Uterus (tissue), 4 donors: Measurements from ENCODE around the gene PSMC5. TPM values are rescaled to one million over a fixed set of nuclear protein-coding genes. Genes with fewer than 3 reads are reported as not detected.

Experiments
- DNase-seq, 2 donors: peaks; one replicate each; pipeline ENCODE4 v3.0.0-alpha.2; 2019 to 2020
- H3K27ac ChIP-seq, 2 donors: fragments of 200-600 bp; sonication (generic); 1 replicate in 1 of 2; 2 replicates in 1 of 2; pipeline ENCODE4 v1.5.1; 2016 to 2018
- H3K27me3 ChIP-seq, 2 donors: fragments of 200-600 bp; sonication (generic); one replicate each; pipeline ENCODE4 v1.5.1; 2018 to 2019; ENCODE audit warnings: control low read depth in 1 of 2
- H3K36me3 ChIP-seq, 2 donors: fragments of 200-600 bp; sonication (generic); one replicate each; pipeline ENCODE4 v1.5.1; 2019; ENCODE audit warnings: control low read depth in 1 of 2
- H3K4me1 ChIP-seq, 2 donors: fragments of 200-600 bp; sonication (generic); one replicate each; pipeline ENCODE4 v1.5.1; 2018 to 2019; ENCODE audit warnings: control low read depth in 1 of 2
- H3K4me3 ChIP-seq, 2 donors: fragments of 200-600 bp; sonication (generic); 1 replicate in 1 of 2; 2 replicates in 1 of 2; pipeline ENCODE4 v1.5.1; 2018 to 2019; ENCODE audit warnings: mild to moderate bottlenecking in 1 of 2
- H3K9me3 ChIP-seq, 2 donors: fragments of 200-600 bp; sonication (generic); one replicate each; pipeline ENCODE4 v1.5.1; 2019; ENCODE audit warnings: control low read depth in 1 of 2
- POLR2A ChIP-seq, 2 donors: fragments of 450-650 bp; IDR thresholded peaks; one replicate each; pipeline ENCODE4 v1.6.1; 2016; ENCODE audit warnings: antibody characterized with exemption in 2 of 2, mild to moderate bottlenecking in 1 of 2, moderate library complexity in 1 of 2
- intact Hi-C: fragments of 100-400 bp; cut with DNase I; formaldehyde crosslinking; loops from one replicate; pipeline ENCODE4 v1.15.1; 2023; ENCODE audit warnings: low total_unique reads
- total RNA-seq, 4 donors: library from RNA; depleted of rRNA in 3 of 4; stranded (reverse); fragments of >200 nt in 3 of 4; gene quantifications; one replicate each; pipeline versions ENCODE4 v1.1.0 to v1.2.4, GENCODE V29; 2014 to 2023
- TF ChIP-seq, protein P1 (sequence below), 4 experiments: fragments of 200-600 bp in 2 of 4; fragments of 450-650 bp in 2 of 4; sonication (generic) in 2 of 4; IDR thresholded peaks; one replicate each; pipeline ENCODE4 v1.5.1; 2016 to 2019; ENCODE audit warnings: antibody characterized with exemption in 4 of 4, mild to moderate bottlenecking in 2 of 4, moderate library complexity in 1 of 4
- donor health status: DM: yes; HTN: yes; CAD: no.

Gene PSMC5
- total RNA-seq, 4 donors from 2014 or later = 12.6 to 103 (median 40.2) TPM

DNA sequence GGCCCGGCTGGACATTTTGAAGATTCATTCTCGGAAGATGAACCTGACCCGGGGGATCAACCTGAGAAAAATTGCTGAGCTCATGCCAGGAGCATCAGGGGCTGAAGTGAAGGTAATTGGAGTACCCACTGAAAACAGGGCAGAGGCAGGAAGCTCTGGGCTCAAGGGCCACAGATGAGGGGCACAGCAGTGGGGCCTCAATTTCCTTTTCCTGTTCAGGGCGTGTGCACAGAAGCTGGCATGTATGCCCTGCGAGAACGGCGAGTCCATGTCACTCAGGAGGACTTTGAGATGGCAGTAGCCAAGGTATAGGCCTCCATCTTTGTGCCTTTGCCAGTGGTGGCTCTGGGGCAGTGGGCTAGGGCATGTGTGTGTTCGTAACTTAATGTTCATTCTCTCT is 4.3 kb downstream of the PSMC5 start:
- Histone ChIP-seq H3K4me3 (no peak overlapping the region), H3K36me3 (no peaks in the 10 kb centered on the region), H3K9me3 (no peaks in the 10 kb centered on the region), H3K27ac (no peak overlapping the region), H3K27me3 (no peaks in the 10 kb centered on the region), H3K4me1 (peaks cover 3% of the 10 kb centered on the region in 2 donors)
- TF ChIP-seq POLR2A (IDR thresholded peaks at IDR 0.05) = no peak
- TF ChIP-seq, protein P1, sequence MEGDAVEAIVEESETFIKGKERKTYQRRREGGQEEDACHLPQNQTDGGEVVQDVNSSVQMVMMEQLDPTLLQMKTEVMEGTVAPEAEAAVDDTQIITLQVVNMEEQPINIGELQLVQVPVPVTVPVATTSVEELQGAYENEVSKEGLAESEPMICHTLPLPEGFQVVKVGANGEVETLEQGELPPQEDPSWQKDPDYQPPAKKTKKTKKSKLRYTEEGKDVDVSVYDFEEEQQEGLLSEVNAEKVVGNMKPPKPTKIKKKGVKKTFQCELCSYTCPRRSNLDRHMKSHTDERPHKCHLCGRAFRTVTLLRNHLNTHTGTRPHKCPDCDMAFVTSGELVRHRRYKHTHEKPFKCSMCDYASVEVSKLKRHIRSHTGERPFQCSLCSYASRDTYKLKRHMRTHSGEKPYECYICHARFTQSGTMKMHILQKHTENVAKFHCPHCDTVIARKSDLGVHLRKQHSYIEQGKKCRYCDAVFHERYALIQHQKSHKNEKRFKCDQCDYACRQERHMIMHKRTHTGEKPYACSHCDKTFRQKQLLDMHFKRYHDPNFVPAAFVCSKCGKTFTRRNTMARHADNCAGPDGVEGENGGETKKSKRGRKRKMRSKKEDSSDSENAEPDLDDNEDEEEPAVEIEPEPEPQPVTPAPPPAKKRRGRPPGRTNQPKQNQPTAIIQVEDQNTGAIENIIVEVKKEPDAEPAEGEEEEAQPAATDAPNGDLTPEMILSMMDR (IDR thresholded peaks at IDR 0.05) = no peak
- intact Hi-C loops = no loop called here
- no peak for DNase-seq

DNA sequence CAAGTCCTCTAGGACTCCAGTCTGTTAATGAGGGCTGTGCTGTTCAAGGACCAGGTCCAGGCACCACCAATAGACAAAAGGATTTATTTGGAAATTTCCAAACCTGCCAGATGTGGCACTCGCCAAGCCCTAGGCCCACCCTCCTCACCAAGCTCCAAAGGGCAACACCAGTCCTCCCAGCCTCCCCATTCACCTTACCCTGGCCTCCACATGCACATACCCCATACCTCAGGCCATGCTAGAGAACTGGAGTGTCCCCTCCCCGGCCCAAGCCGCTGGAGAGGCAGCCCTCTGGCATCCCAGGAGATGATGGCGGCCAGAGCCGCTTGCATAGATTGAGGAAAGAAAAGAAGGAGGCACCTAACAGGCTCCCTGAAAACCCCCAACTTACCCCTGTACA is 4.8 kb downstream of the PSMC5 start:
- no peak for DNase-seq
- no peak overlapping the region for H3K27ac ChIP-seq
- intact Hi-C loops = no loop called here

DNA sequence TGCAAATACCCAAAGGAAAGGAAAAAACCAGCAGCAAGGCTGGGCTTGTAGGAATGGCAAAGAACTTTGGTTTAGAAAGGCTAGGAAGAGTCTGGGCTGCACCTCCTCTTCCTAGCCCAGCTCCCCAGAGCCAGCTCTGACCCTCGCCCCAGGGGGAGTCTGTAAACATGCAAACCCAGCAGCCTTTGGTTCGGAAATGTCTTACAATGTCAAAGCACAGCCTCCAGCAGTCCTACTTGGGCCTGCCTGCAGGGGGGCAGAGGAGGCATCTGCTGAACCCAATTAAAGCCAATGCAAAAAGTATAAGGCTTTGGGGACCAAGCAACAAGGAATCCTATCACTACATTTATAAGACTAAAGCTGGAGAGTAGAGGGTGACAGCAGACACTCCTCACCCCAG is 5.2 kb downstream of the PSMC5 start:
- Histone ChIP-seq H3K4me3 (no peak overlapping the region), H3K4me1 (peaks cover 3 to 9% of the 10 kb centered on the region in 2 donors), H3K27me3 (no peaks in the 10 kb centered on the region), H3K36me3 (no peaks in the 10 kb centered on the region), H3K9me3 (no peaks in the 10 kb centered on the region), H3K27ac (no peak overlapping the region)
- intact Hi-C loops = no loop called here
- no peak for DNase-seq
- TF ChIP-seq POLR2A (IDR thresholded peaks at IDR 0.05) = no peak
- TF ChIP-seq, protein P1 (IDR thresholded peaks at IDR 0.05) = no peak

More for the DNA sequence above, 4.8 kb downstream of the PSMC5 start:
- no peak for TF ChIP-seq POLR2A (IDR thresholded peaks at IDR 0.05)
- TF ChIP-seq, protein P1 (IDR thresholded peaks at IDR 0.05) = no peak
- Histone ChIP-seq H3K4me3 (no peak overlapping the region), H3K27me3 (no peaks in the 10 kb centered on the region), H3K36me3 (no peaks in the 10 kb centered on the region), H3K4me1 (peaks cover 3 to 5% of the 10 kb centered on the region in 2 donors), H3K9me3 (no peaks in the 10 kb centered on the region)

- Histone ChIP-seq H3K4me3 (no peak overlapping the region), H3K9me3 (no peaks in the 10 kb centered on the region), H3K36me3 (no peaks in the 10 kb centered on the region), H3K27me3 (no peaks in the 10 kb centered on the region), H3K27ac (no peak overlapping the region), H3K4me1 (peaks cover 4 to 16% of the 10 kb centered on the region in 2 donors)
- intact Hi-C loops = no loop called here
- TF ChIP-seq, protein P1 (IDR thresholded peaks at IDR 0.05) = no peak
- no peak for TF ChIP-seq POLR2A (IDR thresholded peaks at IDR 0.05)
- DNase-seq = no peak
Observed at GRCh38 chr17:63833026-63833740, 6.0 kb downstream of the PSMC5 start.

GRCh38 chr17:63833741-63834373 is 6.6 kb downstream of the PSMC5 start:
- TF ChIP-seq, protein P1 (IDR thresholded peaks at IDR 0.05) = no peak
- no peak for TF ChIP-seq POLR2A (IDR thresholded peaks at IDR 0.05)
- Histone ChIP-seq H3K36me3 (no peaks in the 10 kb centered on the region), H3K27ac (no peak overlapping the region), H3K4me1 (peaks cover 4 to 18% of the 10 kb centered on the region in 2 donors), H3K9me3 (no peaks in the 10 kb centered on the region), H3K27me3 (no peaks in the 10 kb centered on the region), H3K4me3 (no peak overlapping the region)
- DNase-seq = no peak
- intact Hi-C loops = no loop called here
